ENCODE data around the gene SYNGR2.

DNA sequence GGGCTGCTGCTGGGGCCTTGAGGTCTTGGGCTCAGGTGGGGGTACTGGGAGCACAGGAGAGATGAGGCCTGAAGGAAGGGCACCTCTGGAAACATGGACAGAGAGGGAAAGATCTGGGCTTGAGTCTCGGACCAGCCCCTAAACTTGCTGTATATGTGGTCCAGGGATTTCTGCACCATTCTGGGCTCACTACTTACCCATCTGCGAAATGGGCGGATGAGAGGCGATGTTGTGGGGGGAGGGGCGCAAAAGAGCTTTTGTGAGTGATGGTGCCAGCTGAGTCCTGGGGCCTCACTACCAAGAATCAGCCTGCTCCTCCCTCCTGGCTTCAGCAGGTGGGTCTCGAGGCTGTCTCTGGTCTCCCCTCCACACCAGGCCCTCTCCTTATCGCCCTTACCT is 21.9 kb upstream of the SYNGR2 start:
- TF ChIP-seq, protein P1, sequence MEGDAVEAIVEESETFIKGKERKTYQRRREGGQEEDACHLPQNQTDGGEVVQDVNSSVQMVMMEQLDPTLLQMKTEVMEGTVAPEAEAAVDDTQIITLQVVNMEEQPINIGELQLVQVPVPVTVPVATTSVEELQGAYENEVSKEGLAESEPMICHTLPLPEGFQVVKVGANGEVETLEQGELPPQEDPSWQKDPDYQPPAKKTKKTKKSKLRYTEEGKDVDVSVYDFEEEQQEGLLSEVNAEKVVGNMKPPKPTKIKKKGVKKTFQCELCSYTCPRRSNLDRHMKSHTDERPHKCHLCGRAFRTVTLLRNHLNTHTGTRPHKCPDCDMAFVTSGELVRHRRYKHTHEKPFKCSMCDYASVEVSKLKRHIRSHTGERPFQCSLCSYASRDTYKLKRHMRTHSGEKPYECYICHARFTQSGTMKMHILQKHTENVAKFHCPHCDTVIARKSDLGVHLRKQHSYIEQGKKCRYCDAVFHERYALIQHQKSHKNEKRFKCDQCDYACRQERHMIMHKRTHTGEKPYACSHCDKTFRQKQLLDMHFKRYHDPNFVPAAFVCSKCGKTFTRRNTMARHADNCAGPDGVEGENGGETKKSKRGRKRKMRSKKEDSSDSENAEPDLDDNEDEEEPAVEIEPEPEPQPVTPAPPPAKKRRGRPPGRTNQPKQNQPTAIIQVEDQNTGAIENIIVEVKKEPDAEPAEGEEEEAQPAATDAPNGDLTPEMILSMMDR (IDR thresholded peaks at IDR 0.05; ENCODE audit: low read depth, low read length): no peak
- no peak for TF ChIP-seq POLR2A (IDR thresholded peaks at IDR 0.05; ENCODE audit: extremely low read depth, insufficient read length)
- TF ChIP-seq, protein P2, sequence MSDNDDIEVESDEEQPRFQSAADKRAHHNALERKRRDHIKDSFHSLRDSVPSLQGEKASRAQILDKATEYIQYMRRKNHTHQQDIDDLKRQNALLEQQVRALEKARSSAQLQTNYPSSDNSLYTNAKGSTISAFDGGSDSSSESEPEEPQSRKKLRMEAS (IDR thresholded peaks at IDR 0.05; ENCODE audit: low read depth, low read length): no peak

Data from NB4 (cell line).